Measurements from ENCODE around the gene CCDC141.

Gene CCDC141

DNA sequence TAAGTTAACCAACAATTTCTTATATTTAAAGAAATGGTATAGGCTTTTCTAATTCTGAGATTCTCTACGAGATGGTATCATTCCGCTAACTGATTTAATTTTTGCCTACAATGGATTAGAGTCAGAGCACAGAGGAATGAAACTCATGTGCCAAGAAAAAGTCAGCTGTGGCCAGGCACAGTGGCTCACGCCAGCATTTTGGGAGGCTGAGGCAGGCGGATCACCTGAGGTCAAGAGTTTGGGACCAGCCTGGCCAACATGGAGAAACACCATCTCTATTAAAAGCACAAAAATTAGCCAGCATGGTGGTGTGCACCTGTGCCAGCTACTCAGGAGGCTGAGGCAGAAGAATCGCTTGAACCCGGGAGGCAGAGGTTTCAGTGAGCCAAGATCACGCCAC is 225.8 kb downstream of the CCDC141 start:
- no peak overlapping the region for H3K4me3 ChIP-seq (ENCODE audit: low read depth, low read length)
- TF ChIP-seq POLR2A (IDR thresholded peaks at IDR 0.05; ENCODE audit: extremely low read depth, insufficient read length) (no peak), MYC (IDR thresholded peaks at IDR 0.05; ENCODE audit: low read depth, low read length) (no peak), MAX (IDR thresholded peaks at IDR 0.05; ENCODE audit: low read depth, low read length) (no peak)
- TF ChIP-seq, protein P1, sequence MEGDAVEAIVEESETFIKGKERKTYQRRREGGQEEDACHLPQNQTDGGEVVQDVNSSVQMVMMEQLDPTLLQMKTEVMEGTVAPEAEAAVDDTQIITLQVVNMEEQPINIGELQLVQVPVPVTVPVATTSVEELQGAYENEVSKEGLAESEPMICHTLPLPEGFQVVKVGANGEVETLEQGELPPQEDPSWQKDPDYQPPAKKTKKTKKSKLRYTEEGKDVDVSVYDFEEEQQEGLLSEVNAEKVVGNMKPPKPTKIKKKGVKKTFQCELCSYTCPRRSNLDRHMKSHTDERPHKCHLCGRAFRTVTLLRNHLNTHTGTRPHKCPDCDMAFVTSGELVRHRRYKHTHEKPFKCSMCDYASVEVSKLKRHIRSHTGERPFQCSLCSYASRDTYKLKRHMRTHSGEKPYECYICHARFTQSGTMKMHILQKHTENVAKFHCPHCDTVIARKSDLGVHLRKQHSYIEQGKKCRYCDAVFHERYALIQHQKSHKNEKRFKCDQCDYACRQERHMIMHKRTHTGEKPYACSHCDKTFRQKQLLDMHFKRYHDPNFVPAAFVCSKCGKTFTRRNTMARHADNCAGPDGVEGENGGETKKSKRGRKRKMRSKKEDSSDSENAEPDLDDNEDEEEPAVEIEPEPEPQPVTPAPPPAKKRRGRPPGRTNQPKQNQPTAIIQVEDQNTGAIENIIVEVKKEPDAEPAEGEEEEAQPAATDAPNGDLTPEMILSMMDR (IDR thresholded peaks at IDR 0.05; ENCODE audit: low read depth, low read length), result no peak
- no peak for DNase-seq (ENCODE audit: low read depth)

DNA sequence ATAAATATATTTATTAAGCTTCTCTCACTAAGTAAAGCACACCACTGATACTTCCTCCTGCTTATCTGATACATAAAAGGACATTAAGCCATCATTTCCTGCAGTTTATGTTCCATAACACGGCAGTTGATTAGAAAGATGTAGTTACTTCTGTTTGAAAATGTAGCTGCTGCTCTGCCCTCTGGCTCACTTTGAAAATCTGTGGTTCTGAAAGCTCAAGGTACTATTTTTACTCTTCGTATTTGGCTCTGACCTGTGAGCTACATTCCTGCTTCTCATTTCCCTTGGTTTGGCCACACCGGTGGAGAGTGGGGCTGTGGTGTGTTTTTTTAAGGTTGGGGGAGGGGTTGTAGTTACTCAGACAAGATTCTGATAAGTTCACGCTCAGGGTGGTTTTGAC is 229.9 kb downstream of the CCDC141 start:
- TF ChIP-seq MYC (IDR thresholded peaks at IDR 0.05; ENCODE audit: low read depth, low read length) (no peak), POLR2A (IDR thresholded peaks at IDR 0.05; ENCODE audit: extremely low read depth, insufficient read length) (no peak), MAX (IDR thresholded peaks at IDR 0.05; ENCODE audit: low read depth, low read length) (no peak)
- TF ChIP-seq, protein P1 (IDR thresholded peaks at IDR 0.05; ENCODE audit: low read depth, low read length), result no peak
- no peak for DNase-seq (ENCODE audit: low read depth)
- no peak overlapping the region for H3K4me3 ChIP-seq (ENCODE audit: low read depth, low read length)

- DNase-seq (ENCODE audit: low read depth), result no peak
- H3K4me3 ChIP-seq (ENCODE audit: low read depth, low read length), result no peak overlapping the region
- TF ChIP-seq, protein P1 (IDR thresholded peaks at IDR 0.05; ENCODE audit: low read depth, low read length), result no peak
- TF ChIP-seq POLR2A (IDR thresholded peaks at IDR 0.05; ENCODE audit: extremely low read depth, insufficient read length) (no peak), MAX (IDR thresholded peaks at IDR 0.05; ENCODE audit: low read depth, low read length) (no peak), MYC (IDR thresholded peaks at IDR 0.05; ENCODE audit: low read depth, low read length) (no peak)
Observed at GRCh38 chr2:178819147-178819875, 230.6 kb downstream of the CCDC141 start.

DNA sequence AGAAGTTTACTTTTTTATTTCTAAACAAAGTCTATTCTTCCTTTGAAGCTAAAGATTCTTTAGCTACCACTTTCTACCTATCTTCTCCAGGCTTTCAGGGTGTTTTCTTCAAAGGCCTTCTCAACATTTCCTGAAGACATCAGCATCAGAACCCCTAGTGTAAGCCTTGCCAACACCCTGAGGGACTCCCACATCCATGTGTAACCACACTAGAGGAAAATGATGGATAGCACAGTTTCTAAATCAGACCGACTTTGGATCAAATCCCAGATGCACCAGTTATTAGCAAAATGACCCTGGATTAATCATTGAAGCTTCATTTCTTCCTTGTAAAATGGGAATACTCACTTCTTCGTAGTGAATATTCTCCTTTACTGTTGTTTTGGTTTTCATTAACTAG is 238.0 kb downstream of the CCDC141 start:
- DNase-seq (ENCODE audit: low read depth), result no peak
- no peak overlapping the region for H3K4me3 ChIP-seq (ENCODE audit: low read depth, low read length)
- TF ChIP-seq POLR2A (IDR thresholded peaks at IDR 0.05; ENCODE audit: extremely low read depth, insufficient read length), result no peak
- TF ChIP-seq, protein P1 (IDR thresholded peaks at IDR 0.05; ENCODE audit: low read depth, low read length), result no peak
- no peak for TF ChIP-seq MAX (IDR thresholded peaks at IDR 0.05; ENCODE audit: low read depth, low read length)
- TF ChIP-seq MYC (IDR thresholded peaks at IDR 0.05; ENCODE audit: low read depth, low read length), result no peak

- DNase-seq (ENCODE audit: low read depth), result no peak
- TF ChIP-seq, protein P1 (IDR thresholded peaks at IDR 0.05; ENCODE audit: low read depth, low read length), result no peak
- TF ChIP-seq MYC (IDR thresholded peaks at IDR 0.05; ENCODE audit: low read depth, low read length) (no peak), POLR2A (IDR thresholded peaks at IDR 0.05; ENCODE audit: extremely low read depth, insufficient read length) (no peak), MAX (IDR thresholded peaks at IDR 0.05; ENCODE audit: low read depth, low read length) (no peak)
- H3K4me3 ChIP-seq (ENCODE audit: low read depth, low read length), result no peak overlapping the region
Observed at GRCh38 chr2:178811045-178811444, 238.9 kb downstream of the CCDC141 start.
